Measurements from ENCODE around the gene CCL7.

DNA sequence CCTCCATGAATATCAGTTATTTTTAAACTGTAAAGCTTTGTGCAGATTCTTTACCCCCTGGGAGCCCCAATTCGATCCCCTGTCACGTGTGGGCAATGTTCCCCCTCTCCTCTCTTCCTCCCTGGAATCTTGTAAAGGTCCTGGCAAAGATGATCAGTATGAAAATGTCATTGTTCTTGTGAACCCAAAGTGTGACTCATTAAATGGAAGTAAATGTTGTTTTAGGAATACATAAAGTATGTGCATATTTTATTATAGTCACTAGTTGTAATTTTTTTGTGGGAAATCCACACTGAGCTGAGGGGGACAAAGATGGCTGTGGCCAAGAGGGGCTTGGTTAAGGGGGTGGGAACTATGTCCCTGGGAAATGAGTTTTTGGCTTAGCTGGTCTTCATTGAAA lies 17.9 kb downstream of the CCL7 start:
- TF ChIP-seq, protein P1, sequence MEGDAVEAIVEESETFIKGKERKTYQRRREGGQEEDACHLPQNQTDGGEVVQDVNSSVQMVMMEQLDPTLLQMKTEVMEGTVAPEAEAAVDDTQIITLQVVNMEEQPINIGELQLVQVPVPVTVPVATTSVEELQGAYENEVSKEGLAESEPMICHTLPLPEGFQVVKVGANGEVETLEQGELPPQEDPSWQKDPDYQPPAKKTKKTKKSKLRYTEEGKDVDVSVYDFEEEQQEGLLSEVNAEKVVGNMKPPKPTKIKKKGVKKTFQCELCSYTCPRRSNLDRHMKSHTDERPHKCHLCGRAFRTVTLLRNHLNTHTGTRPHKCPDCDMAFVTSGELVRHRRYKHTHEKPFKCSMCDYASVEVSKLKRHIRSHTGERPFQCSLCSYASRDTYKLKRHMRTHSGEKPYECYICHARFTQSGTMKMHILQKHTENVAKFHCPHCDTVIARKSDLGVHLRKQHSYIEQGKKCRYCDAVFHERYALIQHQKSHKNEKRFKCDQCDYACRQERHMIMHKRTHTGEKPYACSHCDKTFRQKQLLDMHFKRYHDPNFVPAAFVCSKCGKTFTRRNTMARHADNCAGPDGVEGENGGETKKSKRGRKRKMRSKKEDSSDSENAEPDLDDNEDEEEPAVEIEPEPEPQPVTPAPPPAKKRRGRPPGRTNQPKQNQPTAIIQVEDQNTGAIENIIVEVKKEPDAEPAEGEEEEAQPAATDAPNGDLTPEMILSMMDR (IDR thresholded peaks at IDR 0.05), result no peak
- TF ChIP-seq ZFX (IDR thresholded peaks at IDR 0.05; ENCODE audit: borderline replicate concordance), result no peak
